Activated CD8-positive, alpha-beta memory T cell treated with anti-CD3 and anti-CD28 coated beads, Interleukin-2, amount 50 U/mL, for 1 hour (primary cell): ENCODE results near the gene FEN1.

Source experiments
- DNase-seq: peaks from one replicate; pipeline ENCODE4 v3.0.0-alpha.2; 2020; ENCODE audit errors: extremely low read depth

Gene FEN1

GRCh38 chr11:61775606-61776554 is 16.8 kb upstream of the FEN1 start:
- DNase-seq, result no peak

GRCh38 chr11:61776561-61777075 is 16.1 kb upstream of the FEN1 start:
- DNase-seq, result no peak

- no peak for DNase-seq
Measured at GRCh38 chr11:61777234-61778090, 15.2 kb upstream of the FEN1 start.

- no peak for DNase-seq
Measured at GRCh38 chr11:61778357-61778886, 14.3 kb upstream of the FEN1 start.

GRCh38 chr11:61778920-61779650 is 13.6 kb upstream of the FEN1 start:
- DNase-seq, result no peak

- DNase-seq, result no peak
Measured at GRCh38 chr11:61779666-61780525, 12.8 kb upstream of the FEN1 start.

GRCh38 chr11:61780581-61781162 is 12.0 kb upstream of the FEN1 start:
- no peak for DNase-seq

GRCh38 chr11:61781585-61781984 is 11.1 kb upstream of the FEN1 start:
- no peak for DNase-seq

GRCh38 chr11:61782299-61782698 is 10.4 kb upstream of the FEN1 start:
- no peak for DNase-seq

- DNase-seq, result no peak
Measured at GRCh38 chr11:61782841-61783240, 9.9 kb upstream of the FEN1 start.

GRCh38 chr11:61783717-61784505 is 8.8 kb upstream of the FEN1 start:
- DNase-seq, result no peak

GRCh38 chr11:61784506-61784805 is 8.3 kb upstream of the FEN1 start:
- no peak for DNase-seq

GRCh38 chr11:61785837-61786402 is 6.8 kb upstream of the FEN1 start:
- DNase-seq, result no peak

- no peak for DNase-seq
Measured at GRCh38 chr11:61787928-61788491, 4.7 kb upstream of the FEN1 start.

GRCh38 chr11:61791737-61792309 is 888 bp upstream of the FEN1 start:
- DNase-seq, result no peak

GRCh38 chr11:61793083-61793828 is 545 bp downstream of the FEN1 start:
- DNase-seq, result no peak

- DNase-seq, result no peak
Measured at GRCh38 chr11:61793829-61794204, 1.1 kb downstream of the FEN1 start.

- no peak for DNase-seq
Measured at GRCh38 chr11:61794579-61794978, 1.9 kb downstream of the FEN1 start.
